ENCODE data around the gene GALNS.

DNA sequence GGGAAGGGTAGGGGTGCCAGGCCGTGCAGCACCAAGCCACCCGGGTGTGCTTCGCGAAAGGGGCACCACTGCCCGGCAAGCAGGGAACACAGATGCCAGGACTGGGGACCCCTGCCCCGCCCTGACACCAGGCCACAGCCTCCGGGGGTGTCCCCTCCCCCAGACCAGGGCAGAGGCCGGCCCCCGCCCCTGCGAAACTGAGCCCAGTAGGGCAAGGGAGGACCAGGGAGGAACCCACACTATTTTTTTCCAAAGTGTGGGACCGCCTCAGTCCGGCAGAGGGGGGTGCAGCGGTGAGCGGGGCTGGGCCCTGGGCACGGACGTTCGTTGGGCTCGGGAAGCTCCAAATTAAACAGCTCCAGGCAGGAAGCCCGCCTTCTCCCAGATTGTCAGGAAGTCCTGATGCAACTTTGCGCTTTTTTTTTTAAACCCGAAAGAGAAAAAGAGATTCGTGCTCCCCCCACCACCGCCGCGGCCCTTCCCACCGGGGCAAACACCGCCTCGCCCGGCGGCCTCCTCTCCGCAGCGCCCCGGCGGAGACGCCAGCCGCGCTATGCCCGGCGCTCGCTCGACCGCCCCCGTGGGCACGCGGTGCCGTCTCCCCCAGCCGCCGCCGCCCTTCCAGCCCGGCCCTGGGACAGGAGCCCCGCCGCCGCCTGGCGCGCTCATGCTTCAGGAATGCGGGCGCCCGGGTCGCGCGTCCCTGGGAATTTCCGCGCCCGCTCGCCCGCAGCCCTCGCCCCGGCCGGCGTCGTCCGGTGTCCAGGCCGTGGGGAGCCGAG is 72.5 kb downstream of the GALNS start:
- TF ChIP-seq CTCF (IDR thresholded peaks at IDR 0.05) = peak; percentile 30 to 72 (median 55)
- no peak for TF ChIP-seq POLR2A (IDR thresholded peaks at IDR 0.05)
- no peak for TF ChIP-seq EP300 (IDR thresholded peaks at IDR 0.05)
